ENCODE data around the gene XAB2.

- no peak for TF ChIP-seq POLR2A (IDR thresholded peaks at IDR 0.05; ENCODE audit: low read length)
- TF ChIP-seq GATA1 (IDR thresholded peaks at IDR 0.05; ENCODE audit: low read depth, low read length) = no peak
Observed at GRCh38 chr19:7617735-7618134, 11.6 kb downstream of the XAB2 start.

Measured in erythroblast (primary cell).